ENCODE measurements around the gene P3R3URF.

Gene P3R3URF

GRCh38 chr1:46181343-46182260 lies 5.3 kb upstream of the P3R3URF start:
- no peak for TF ChIP-seq CTCF (IDR thresholded peaks at IDR 0.05; ENCODE audit: low read depth, low read length, missing control alignments)
- DNase-seq (ENCODE audit: low read depth) = no peak
- H3K4me3 ChIP-seq (ENCODE audit: low read depth, low read length) = no peak overlapping the region

- H3K4me3 ChIP-seq (ENCODE audit: low read depth, low read length) = no peak overlapping the region
- peak; percentile 31 for TF ChIP-seq CTCF (IDR thresholded peaks at IDR 0.05; ENCODE audit: low read depth, low read length, missing control alignments)
- DNase-seq (ENCODE audit: low read depth) = no peak
Observed at GRCh38 chr1:46180082-46180616, 3.9 kb upstream of the P3R3URF start.

DNA sequence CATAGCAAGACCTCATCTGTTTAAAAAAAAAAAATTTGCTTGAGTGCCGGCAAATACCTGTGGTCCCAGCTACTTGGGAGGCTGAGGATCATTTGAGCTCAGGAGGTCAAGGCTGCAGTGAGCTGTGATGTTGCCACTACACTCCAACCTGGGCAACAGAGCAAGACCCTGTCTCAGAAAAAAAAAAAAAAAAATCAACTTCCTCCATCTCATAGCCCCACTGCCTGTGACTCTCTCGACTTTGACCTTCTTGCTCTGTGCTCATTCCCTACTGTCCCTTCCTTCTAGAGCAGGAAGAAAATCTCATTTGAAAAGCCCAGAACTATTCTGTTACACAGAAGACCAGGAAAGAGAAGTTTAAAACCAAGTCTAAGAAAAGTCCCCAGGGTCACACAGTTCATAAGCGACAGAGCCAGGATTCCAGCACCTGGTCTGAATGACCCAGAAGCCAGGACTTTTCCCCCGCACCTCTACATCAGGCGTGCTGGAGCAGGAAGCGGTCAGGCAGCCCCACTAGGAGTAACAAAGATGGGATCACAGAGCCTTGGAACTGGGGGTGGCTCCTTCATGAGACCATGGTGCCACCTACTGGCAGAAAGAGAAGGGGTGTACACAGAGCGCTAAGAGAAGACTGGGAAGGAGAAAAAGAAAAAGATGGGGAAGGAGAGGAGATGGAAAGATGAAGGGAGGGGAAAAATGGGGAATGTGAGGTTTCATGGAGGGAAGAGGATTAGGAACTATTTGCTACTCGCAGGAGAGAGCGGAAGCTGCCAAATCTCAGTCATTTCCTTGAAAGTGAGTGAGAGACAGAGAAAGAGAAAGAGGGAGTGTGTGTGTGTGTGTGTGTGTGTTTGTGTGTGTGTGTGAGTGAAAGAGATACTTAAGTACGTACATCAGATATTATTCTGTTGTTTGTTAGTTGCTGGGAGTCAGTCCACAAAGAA lies 3.1 kb upstream of the P3R3URF start:
- peak; percentile 44 for DNase-seq (ENCODE audit: low read depth)
- H3K4me3 ChIP-seq (ENCODE audit: low read depth, low read length) = no peak overlapping the region

DNA sequence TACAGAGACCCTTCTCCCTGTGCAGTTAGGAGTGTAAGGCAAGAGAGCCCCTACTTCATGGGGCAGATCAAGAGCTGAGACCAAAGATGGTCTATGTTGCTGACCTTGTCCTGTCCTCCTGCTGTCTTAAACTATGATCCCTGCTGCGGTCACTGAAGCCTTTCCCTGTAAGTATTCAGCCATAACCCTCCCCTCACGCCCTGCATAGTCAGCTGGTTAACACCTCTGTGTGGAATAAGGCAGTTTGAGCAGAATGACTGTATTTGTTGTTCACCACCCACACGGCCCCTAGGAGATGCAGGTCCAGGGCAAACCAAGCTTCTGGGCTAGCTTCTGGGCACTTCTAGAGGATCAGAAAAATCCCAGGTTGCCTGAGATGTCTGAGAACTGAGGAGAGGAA lies 1.0 kb downstream of the P3R3URF start:
- no peak for DNase-seq (ENCODE audit: low read depth)
- TF ChIP-seq CTCF (IDR thresholded peaks at IDR 0.05; ENCODE audit: low read depth, low read length, missing control alignments) = no peak
- H3K4me3 ChIP-seq (ENCODE audit: low read depth, low read length) = no peak overlapping the region

More for the DNA sequence above, 3.1 kb upstream of the P3R3URF start:
- TF ChIP-seq CTCF (IDR thresholded peaks at IDR 0.05; ENCODE audit: low read depth, low read length, missing control alignments) = peak; percentile 87

DNA sequence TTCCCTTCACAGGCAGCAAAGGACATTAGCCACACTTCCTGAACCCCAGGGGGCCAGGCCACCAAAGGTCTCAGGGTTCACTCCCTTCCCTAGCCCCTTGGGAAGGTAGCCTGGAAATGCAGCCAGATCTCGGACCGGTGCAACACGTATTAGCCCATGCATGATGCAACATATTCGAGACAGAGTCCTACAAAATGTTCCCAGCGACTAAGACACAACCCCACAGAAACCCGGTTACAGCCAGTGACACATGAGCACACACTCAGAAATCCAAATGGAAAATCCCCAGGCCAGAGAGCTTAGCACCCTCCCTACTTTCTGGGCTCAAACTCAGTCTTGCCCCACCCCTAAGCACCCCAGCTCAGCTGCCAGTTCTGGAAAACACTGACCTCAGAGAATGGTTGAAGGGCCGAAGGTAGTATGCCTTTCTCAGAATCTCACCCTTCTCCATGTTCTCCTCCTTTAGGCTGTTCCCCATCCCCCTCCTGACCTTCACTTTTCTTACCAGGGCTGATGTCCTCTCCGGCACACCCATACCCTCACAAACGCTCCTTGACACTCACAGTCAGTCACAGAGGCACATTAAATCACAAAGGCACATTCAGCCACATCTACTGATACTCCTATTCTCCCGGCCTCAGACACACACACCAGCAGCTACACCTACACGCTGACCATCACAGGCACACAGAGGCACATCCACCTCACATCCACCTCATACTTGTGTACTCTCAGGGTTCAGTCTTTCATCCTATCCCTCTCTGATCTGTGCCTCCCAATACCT lies 1.6 kb downstream of the P3R3URF start, which contains the start of gene TSPAN1:
TSPAN1 (plus strand) TSS at position 640 of the 784 bp plus-strand sequence. CDS start 6,021 bp downstream, outside the sequence.
- no peak within 1 kb of the TSS for H3K4me3 ChIP-seq (ENCODE audit: low read depth, low read length)
- DNase-seq (ENCODE audit: low read depth) = no peak

More for the DNA sequence above, 1.6 kb downstream of the P3R3URF start, which contains the start of gene TSPAN1:
- TF ChIP-seq CTCF (IDR thresholded peaks at IDR 0.05; ENCODE audit: low read depth, low read length, missing control alignments) = no peak
